NCI-H526 treated with DMSO at 0.1 percent for 48 hours (cell line): ENCODE results near the gene ENPEP.

Source experiments
- DNase-seq: peaks from one replicate; lab custom pipeline; 2025; lab: John Stamatoyannopoulos, UW

Gene ENPEP

GRCh38 chr4:110610620-110610939 is 134.6 kb downstream of the ENPEP start:
- DNase-seq: no peak

GRCh38 chr4:110610940-110611831 is 135.2 kb downstream of the ENPEP start:
- no peak for DNase-seq

- DNase-seq: no peak
Measured at GRCh38 chr4:110611968-110612447, 136.1 kb downstream of the ENPEP start.

GRCh38 chr4:110612631-110613269 is 136.8 kb downstream of the ENPEP start:
- DNase-seq: no peak

- no peak for DNase-seq
Measured at GRCh38 chr4:110613745-110614144, 137.8 kb downstream of the ENPEP start.

GRCh38 chr4:110614173-110614963 is 138.4 kb downstream of the ENPEP start:
- no peak for DNase-seq
